Measurements from ENCODE around the gene LNPEP. TPM values are rescaled to one million over a fixed set of nuclear protein-coding genes. Genes with fewer than 3 reads are reported as not detected.

LNPEP gene
- total RNA-seq, 1 experiment from 2014 or later, result 37.6 TPM

- no peak for DNase-seq (ENCODE audit: low read depth)
Measured at GRCh38 chr5:96957254-96958049, 21.6 kb downstream of the LNPEP start.

GRCh38 chr5:96958977-96959376 lies 23.1 kb downstream of the LNPEP start:
- no peak for DNase-seq (ENCODE audit: low read depth)

DNA sequence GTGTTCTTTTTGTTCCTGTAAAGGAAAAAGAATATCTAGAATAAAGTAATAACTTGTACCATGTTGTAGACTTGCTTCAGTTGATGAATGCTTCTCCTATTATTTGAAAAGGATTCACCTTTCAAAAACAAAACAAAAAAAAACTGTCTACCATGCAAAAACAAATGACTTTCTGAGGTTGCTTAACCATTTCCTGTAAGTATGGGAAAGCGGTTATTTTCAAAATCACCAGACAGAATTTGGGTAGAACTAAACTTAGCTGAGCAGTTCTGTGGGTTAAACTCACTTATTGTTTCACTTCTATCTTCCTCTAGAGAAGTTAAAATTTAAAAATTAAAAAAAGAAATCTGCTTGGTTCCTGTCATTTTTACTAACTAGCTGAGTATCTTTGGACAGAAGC lies 25.2 kb downstream of the LNPEP start:
- DNase-seq (ENCODE audit: low read depth), result no peak

DNA sequence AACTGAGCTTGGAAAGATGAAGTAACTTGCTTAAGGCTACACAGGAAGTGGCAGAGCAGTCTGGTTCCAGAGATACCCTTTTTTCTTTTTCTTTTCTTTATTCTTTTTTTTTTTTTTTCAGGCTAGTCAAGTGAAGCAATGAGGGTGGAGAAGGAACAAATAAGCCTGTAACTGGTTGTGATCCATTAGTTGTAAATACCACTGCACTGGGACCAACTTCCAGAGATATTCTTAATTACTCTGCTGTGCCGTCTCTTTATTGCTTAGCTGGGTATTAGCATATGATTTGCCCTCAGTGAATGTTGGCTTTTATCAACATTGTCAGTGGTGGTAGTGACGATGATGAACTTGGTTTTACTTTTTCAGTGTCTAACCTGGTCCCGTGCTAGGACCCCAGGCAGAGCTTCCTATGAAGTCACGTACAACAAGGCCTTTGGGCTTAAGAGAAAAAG lies 26.7 kb downstream of the LNPEP start:
- no peak for DNase-seq (ENCODE audit: low read depth)

GRCh38 chr5:96963267-96963666 lies 27.4 kb downstream of the LNPEP start:
- peak; percentile 67 for DNase-seq (ENCODE audit: low read depth)

GRCh38 chr5:96966801-96967200 lies 30.9 kb downstream of the LNPEP start:
- DNase-seq (ENCODE audit: low read depth), result no peak

DNA sequence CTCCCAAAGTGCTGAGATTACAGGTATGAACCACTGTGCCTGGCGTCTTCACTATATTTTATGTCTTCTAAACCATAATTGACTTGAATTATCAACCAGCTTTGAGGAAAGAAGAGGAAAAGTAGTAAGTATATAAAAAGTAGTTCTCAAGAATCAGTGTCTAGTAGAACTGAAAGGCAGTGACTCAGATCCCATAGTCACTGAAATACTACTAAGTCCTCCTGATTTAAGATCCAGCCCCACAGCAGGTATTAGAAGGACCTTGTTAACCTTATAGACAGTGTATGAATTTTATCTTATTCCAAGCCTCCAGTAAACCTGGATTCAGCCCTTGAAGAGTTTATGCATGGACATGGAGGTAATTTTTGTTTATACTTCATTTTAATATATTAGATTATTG lies 31.5 kb downstream of the LNPEP start:
- DNase-seq (ENCODE audit: low read depth), result peak; percentile 38

DNA sequence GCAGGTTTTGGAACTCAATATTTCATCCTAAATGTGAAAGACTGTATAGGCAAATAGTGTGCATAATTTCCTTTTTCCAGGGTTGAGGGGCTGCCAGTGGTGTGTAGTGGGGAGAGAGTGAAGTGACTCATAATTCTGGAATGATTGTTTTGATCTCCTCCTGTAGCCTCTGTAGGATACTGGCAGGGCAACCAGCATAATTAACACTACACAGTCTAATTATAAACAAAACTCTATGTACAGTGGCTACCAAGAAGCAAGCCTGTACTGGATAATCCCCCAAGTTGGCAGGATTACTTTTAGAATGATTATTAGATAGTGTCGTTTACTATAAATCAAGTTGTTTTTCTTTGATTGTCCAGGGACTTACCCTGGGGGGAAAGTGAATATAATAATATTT lies 32.2 kb downstream of the LNPEP start:
- peak; percentile 81 for DNase-seq (ENCODE audit: low read depth)

DNA sequence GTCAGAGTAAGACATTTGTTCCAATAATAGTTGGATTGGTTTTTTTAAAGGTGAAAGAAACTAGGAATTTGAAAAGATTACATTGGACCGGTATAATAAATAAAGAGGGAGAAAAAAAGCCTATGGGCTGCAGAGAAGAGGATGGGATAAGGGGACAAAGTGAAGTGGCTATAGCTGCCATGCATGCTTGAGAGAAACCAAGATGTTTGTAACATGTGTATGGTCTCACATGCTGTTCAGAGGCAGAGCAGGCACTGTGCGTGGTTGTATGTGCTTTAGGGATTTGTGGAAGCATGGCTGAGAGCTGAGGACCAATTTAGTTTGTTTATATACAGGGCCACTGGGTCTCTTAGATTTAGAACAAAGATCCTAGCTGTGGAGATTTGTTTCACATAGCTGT lies 32.7 kb downstream of the LNPEP start:
- DNase-seq (ENCODE audit: low read depth), result peak; percentile 23

GRCh38 chr5:96969366-96969765 lies 33.5 kb downstream of the LNPEP start:
- no peak for DNase-seq (ENCODE audit: low read depth)

- DNase-seq (ENCODE audit: low read depth), result no peak
Measured at GRCh38 chr5:96972599-96973334, 36.9 kb downstream of the LNPEP start.

DNA sequence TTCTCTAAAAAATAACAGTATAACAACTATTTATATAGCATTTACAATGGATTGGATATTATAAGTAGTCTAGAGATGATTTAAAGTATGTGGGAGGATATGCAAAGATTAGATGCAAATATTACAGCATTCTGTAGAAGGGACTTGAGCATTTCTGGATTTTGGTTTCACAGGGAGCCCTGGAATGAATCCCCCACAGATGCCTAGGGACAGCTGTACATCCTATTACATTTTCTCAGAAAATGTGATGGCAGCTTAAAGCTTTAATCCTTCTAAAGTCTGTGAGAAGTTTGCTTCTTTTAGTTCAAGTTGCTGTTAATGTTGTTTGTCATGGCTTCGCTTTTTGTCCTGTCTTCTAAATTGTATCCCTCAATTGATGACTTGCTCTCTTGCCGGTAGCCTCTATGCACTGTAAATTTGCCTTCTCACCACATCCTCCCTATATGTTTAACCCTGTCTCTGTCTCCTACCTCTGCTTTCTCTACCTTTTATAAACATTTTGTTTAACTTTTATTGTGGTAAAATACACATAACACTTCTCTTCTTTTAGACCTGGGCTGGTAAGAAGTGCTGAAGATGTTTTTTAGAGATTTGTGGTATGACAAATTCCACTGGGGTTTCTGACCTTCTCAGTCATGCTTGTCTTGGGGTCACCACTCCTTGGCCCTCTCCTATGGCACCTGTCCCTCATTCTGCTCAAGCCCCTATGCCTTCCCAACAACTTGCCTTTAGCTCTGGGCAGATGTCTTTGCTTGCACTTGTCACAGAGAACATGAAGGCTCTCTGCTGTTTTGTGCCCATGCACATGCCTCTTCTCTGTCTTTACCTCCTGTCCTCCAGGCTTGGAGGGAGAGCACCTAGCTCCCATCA lies 37.9 kb downstream of the LNPEP start:
- no peak for DNase-seq (ENCODE audit: low read depth)

GRCh38 chr5:96975656-96976055 lies 39.8 kb downstream of the LNPEP start:
- DNase-seq (ENCODE audit: low read depth), result no peak

GRCh38 chr5:96977228-96977627 lies 41.3 kb downstream of the LNPEP start:
- DNase-seq (ENCODE audit: low read depth), result no peak

- DNase-seq (ENCODE audit: low read depth), result peak; percentile 70
Measured at GRCh38 chr5:96978812-96979449, 43.1 kb downstream of the LNPEP start.

GRCh38 chr5:96984506-96985192 lies 48.8 kb downstream of the LNPEP start:
- DNase-seq (ENCODE audit: low read depth), result peak; percentile 24

- DNase-seq (ENCODE audit: low read depth), result no peak
Measured at GRCh38 chr5:96986450-96986849, 50.6 kb downstream of the LNPEP start.

DNA sequence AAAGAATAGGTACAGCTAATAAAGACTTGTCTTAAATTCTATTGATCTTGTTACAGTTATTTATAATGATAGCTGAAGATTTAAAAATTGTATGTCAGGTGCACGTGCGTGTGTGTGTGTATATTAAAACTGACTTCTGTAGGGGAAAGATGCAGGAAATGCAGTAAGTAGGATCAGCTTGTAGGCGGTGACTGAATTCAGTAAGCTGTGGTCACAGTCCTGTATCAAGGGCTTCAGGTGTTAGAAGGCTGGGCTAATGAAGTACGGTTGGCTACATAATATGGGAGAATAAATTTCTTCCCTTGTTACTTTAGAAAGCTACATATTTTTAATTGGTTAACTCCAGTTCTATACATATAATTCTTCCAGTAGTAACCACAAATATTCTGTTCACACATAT lies 54.2 kb downstream of the LNPEP start:
- DNase-seq (ENCODE audit: low read depth), result no peak

GRCh38 chr5:96991708-96992107 lies 55.8 kb downstream of the LNPEP start:
- DNase-seq (ENCODE audit: low read depth), result no peak

- no peak for DNase-seq (ENCODE audit: low read depth)
Measured at GRCh38 chr5:96993760-96994159, 57.9 kb downstream of the LNPEP start.

DNA sequence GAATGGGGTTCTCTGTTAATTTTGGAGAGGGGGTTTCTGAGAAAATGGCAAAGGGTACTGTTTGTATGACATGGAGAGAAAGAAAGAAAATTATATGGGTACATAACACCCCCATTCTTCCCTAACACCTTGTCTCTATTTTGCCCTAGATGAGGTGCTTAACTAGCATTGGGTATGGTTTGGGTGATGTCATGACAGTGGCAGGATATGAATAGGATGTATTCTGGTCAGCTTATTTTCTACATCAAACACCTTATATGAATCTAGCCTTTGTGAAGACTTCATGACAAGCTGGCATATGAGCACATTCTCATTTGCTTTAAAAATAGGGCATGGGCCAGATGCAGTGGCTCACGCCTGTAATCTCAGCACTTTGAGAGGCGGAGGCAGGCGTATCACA lies 58.6 kb downstream of the LNPEP start:
- no peak for DNase-seq (ENCODE audit: low read depth)
